SK-N-SH (cell line): ENCODE results near the gene UFSP2. TPM values are rescaled to one million over a fixed set of nuclear protein-coding genes. Genes with fewer than 3 reads are reported as not detected.

Source experiments
- CTCF ChIA-PET: fragments of 300-600, 350-600 bp; formaldehyde crosslinking; extraction: SDS; loops from one replicate; lab custom pipeline; 2021; lab: Yijun Ruan, JAX
- POLR2A ChIA-PET: fragments of 350-600 bp; sonication (Branson Sonifier 250); formaldehyde crosslinking; extraction: SDS; loops from one replicate; lab custom pipeline; 2020; ENCODE audit warnings: antibody characterized with exemption, inconsistent platforms; lab: Yijun Ruan, JAX
- DNase-seq: peaks from one replicate; pipeline ENCODE4 v3.0.0; 2012
- H2AFZ ChIP-seq: fragments of 200-600 bp; sonication (generic); 2 replicates; pipeline ENCODE4 v1.8.1; 2016; ENCODE audit warnings: antibody characterized with exemption, mild to moderate bottlenecking, low read depth
- H3F3A ChIP-seq: fragments of 200-600 bp; sonication (generic); replicated peaks from 2 replicates; pipeline ENCODE3; 2016; ENCODE audit warnings: antibody characterized with exemption, mild to moderate bottlenecking; ENCODE audit not compliant: insufficient read depth
- H3K27ac ChIP-seq, 2 experiments: fragments of 200-500 bp in 1 of 2; fragments of 200-600 bp in 1 of 2; sonication (Bioruptor generic) in 1 of 2; sonication (generic), shearing (Covaris generic) in 1 of 2; 2 replicates each; pipeline versions ENCODE4 v1.5.1 to v1.6.1; 2014 to 2016; ENCODE audit warnings: low read depth in 2 of 2, inconsistent platforms in 1 of 2, low read length in 1 of 2, mild to moderate bottlenecking in 1 of 2, mixed read lengths in 1 of 2
- H3K27me3 ChIP-seq: fragments of 200-600 bp; sonication (generic), shearing (Covaris generic); 2 replicates; pipeline ENCODE4 v1.6.1; 2016; ENCODE audit warnings: mixed run types; ENCODE audit not compliant: insufficient read depth
- H3K36me3 ChIP-seq, 2 experiments: fragments of 200-500 bp in 1 of 2; fragments of 200-600 bp in 1 of 2; sonication (Bioruptor generic) in 1 of 2; sonication (generic) in 1 of 2; replicated peaks in 1 of 2; 2 replicates each; pipeline versions ENCODE3 to v1.5.1; 2014 to 2016; ENCODE audit warnings: low read length in 1 of 2, mild to moderate bottlenecking in 1 of 2; ENCODE audit not compliant: insufficient read depth in 2 of 2, control insufficient read depth in 1 of 2
- H3K4me1 ChIP-seq, 2 experiments: fragments of 200-500 bp in 1 of 2; fragments of 200-600 bp in 1 of 2; sonication (Bioruptor generic) in 1 of 2; sonication (generic), shearing (Covaris generic) in 1 of 2; 2 replicates each; pipeline versions ENCODE4 v1.5.1 to v1.6.1; 2014 to 2016; ENCODE audit warnings: low read depth in 1 of 2, low read length in 1 of 2, mixed run types in 1 of 2; ENCODE audit not compliant: insufficient read depth in 2 of 2, control insufficient read depth in 1 of 2
- H3K4me2 ChIP-seq: fragments of 200-600 bp; sonication (generic), shearing (Covaris generic); 2 replicates; pipeline ENCODE4 v1.6.1; 2017; ENCODE audit warnings: mixed run types
- H3K4me3 ChIP-seq, 2 experiments: fragments of 200-500 bp in 1 of 2; fragments of 200-600 bp in 1 of 2; sonication (Bioruptor generic) in 1 of 2; sonication (generic), shearing (Covaris generic) in 1 of 2; 2 replicates each; pipeline versions ENCODE4 v1.5.1 to v1.8.1; 2014 to 2016; ENCODE audit warnings: low read depth in 2 of 2, inconsistent platforms in 1 of 2, low read length in 1 of 2, mild to moderate bottlenecking in 1 of 2, mixed read lengths in 1 of 2, moderate library complexity in 1 of 2
- H3K79me2 ChIP-seq: fragments of 200-600 bp; sonication (generic); 2 replicates; pipeline ENCODE4 v1.8.1; 2017; ENCODE audit warnings: mild to moderate bottlenecking; ENCODE audit not compliant: insufficient read depth
- H3K9ac ChIP-seq: fragments of 200-600 bp; sonication (generic); 2 replicates; pipeline ENCODE4 v1.6.1; 2017; ENCODE audit warnings: mixed run types
- H3K9me2 ChIP-seq: fragments of 200-600 bp; sonication (generic); 2 replicates; pipeline ENCODE4 v1.6.1; 2017; ENCODE audit warnings: mixed run types
- H3K9me3 ChIP-seq: fragments of 200-600 bp; sonication (generic); 2 replicates; pipeline ENCODE4 v1.6.1; 2017; ENCODE audit warnings: mixed run types, mild to moderate bottlenecking, moderate library complexity
- H4K20me1 ChIP-seq: fragments of 200-600 bp; sonication (generic); 2 replicates; pipeline ENCODE4 v1.6.1; 2017; ENCODE audit warnings: mild to moderate bottlenecking, mixed run types; ENCODE audit not compliant: insufficient read depth
- EP300 ChIP-seq, 2 experiments: IDR thresholded peaks; 2 replicates each; pipeline versions ENCODE4 v1.4.0 to v1.6.1; 2012; ENCODE audit warnings: borderline replicate concordance in 1 of 2, low read depth in 1 of 2, low read length in 1 of 2
- FOXM1 ChIP-seq: IDR thresholded peaks from 2 replicates; pipeline ENCODE4 v1.4.0; 2012; ENCODE audit warnings: low read depth, mild to moderate bottlenecking
- MXI1 ChIP-seq: IDR thresholded peaks from 2 replicates; pipeline ENCODE4 v1.6.1; 2012; ENCODE audit warnings: mild to moderate bottlenecking, low read depth, low read length, improper control_type of control experiment
- NFIC ChIP-seq: IDR thresholded peaks from 2 replicates; pipeline ENCODE4 v1.4.0; 2012; ENCODE audit warnings: borderline replicate concordance
- RCOR1 ChIP-seq: fragments of 150-350 bp; IDR thresholded peaks from 2 replicates; pipeline ENCODE4 v1.6.1; 2017; ENCODE audit warnings: antibody characterized with exemption, low read length
- RXRA ChIP-seq: IDR thresholded peaks from 2 replicates; pipeline ENCODE4 v1.4.0; 2012; ENCODE audit warnings: low read depth, mild to moderate bottlenecking, borderline replicate concordance
- TCF12 ChIP-seq: IDR thresholded peaks from 2 replicates; pipeline ENCODE4 v1.4.0; 2012
- TEAD4 ChIP-seq: IDR thresholded peaks from 2 replicates; pipeline ENCODE4 v1.4.0; 2012; ENCODE audit warnings: mild to moderate bottlenecking, borderline replicate concordance; ENCODE audit not compliant: insufficient read depth
- YY1 ChIP-seq: IDR thresholded peaks from 2 replicates; pipeline ENCODE4 v1.4.0; 2012; ENCODE audit warnings: low read depth, mild to moderate bottlenecking
- WGBS: methylation state at CpG from one replicate; pipeline ENCODE4 v1.1.6; 2017; ENCODE audit warnings: low lambda C conversion rate; 5-methylcytosine and 5-hydroxymethylcytosine counted together
- polyA plus RNA-seq, 3 experiments: library from polyadenylated mRNA; depleted of rRNA; stranded (reverse); fragments of >200 nt; gene quantifications; 2 replicates each; pipeline ENCODE4 v1.2.3, GENCODE V29; 2012
- TF ChIP-seq, protein P1 (sequence below): fragments of 200-600 bp; sonication (generic); IDR thresholded peaks from 2 replicates; pipeline ENCODE4 v1.6.1; 2017; ENCODE audit warnings: antibody characterized with exemption, mild to moderate bottlenecking, moderate library complexity
- TF ChIP-seq, protein P2 (sequence below): fragments of 150-350 bp; IDR thresholded peaks from 2 replicates; pipeline ENCODE4 v1.6.1; 2016; ENCODE audit warnings: mild to moderate bottlenecking, low read depth, low read length
- TF ChIP-seq, protein P3 (sequence below): fragments of 150-350 bp; IDR thresholded peaks from 2 replicates; pipeline ENCODE4 v1.6.1; 2017; ENCODE audit warnings: antibody characterized with exemption, low read length, low read depth, borderline replicate concordance
- TF ChIP-seq, protein P4 (sequence below): IDR thresholded peaks from 2 replicates; pipeline ENCODE4 v1.4.0; 2012; ENCODE audit warnings: low read depth

Gene UFSP2
- polyA plus RNA-seq, 1 of the 3 experiments (the other 2 are of a cell fraction): 15.5 TPM

- TF ChIP-seq EP300 (IDR thresholded peaks at IDR 0.05; ENCODE audit: borderline replicate concordance in 1 of 2, low read depth in 1 of 2, low read length in 1 of 2): no peak
Measured at GRCh38 chr4:185390941-185391340, 34.8 kb downstream of the UFSP2 start (continued).

GRCh38 chr4:185387957-185388356 lies 37.8 kb downstream of the UFSP2 start:
- Histone ChIP-seq H3K9me2 (no peaks in the 10 kb centered on the region), H3K4me3 (no peak overlapping the region), H3K4me1 (peaks cover 3 to 7% of the 10 kb centered on the region in 2 experiments; a peak in 1 of 4 replicates), H2AFZ (no peak overlapping the region), H3K9ac (no peak overlapping the region), H3K27me3 (no peaks in the 10 kb centered on the region), H4K20me1 (no peaks in the 10 kb centered on the region), H3K9me3 (no peaks in the 10 kb centered on the region), H3K36me3 (no peaks in the 10 kb centered on the region), H3K27ac (no peak overlapping the region), H3K4me2 (no peak overlapping the region), H3F3A (no peaks in the 10 kb centered on the region), H3K79me2 (no peaks in the 10 kb centered on the region)
- TF ChIP-seq TCF12 (no peak), TEAD4 (no peak), YY1 (no peak), RXRA (no peak), FOXM1 (no peak), RCOR1 (no peak), NFIC (no peak), EP300 (IDR thresholded peaks at IDR 0.05; ENCODE audit: borderline replicate concordance in 1 of 2, low read depth in 1 of 2, low read length in 1 of 2) (no peak), MXI1 (no peak)
- TF ChIP-seq, protein P1, sequence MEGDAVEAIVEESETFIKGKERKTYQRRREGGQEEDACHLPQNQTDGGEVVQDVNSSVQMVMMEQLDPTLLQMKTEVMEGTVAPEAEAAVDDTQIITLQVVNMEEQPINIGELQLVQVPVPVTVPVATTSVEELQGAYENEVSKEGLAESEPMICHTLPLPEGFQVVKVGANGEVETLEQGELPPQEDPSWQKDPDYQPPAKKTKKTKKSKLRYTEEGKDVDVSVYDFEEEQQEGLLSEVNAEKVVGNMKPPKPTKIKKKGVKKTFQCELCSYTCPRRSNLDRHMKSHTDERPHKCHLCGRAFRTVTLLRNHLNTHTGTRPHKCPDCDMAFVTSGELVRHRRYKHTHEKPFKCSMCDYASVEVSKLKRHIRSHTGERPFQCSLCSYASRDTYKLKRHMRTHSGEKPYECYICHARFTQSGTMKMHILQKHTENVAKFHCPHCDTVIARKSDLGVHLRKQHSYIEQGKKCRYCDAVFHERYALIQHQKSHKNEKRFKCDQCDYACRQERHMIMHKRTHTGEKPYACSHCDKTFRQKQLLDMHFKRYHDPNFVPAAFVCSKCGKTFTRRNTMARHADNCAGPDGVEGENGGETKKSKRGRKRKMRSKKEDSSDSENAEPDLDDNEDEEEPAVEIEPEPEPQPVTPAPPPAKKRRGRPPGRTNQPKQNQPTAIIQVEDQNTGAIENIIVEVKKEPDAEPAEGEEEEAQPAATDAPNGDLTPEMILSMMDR: no peak
- TF ChIP-seq, protein P2, sequence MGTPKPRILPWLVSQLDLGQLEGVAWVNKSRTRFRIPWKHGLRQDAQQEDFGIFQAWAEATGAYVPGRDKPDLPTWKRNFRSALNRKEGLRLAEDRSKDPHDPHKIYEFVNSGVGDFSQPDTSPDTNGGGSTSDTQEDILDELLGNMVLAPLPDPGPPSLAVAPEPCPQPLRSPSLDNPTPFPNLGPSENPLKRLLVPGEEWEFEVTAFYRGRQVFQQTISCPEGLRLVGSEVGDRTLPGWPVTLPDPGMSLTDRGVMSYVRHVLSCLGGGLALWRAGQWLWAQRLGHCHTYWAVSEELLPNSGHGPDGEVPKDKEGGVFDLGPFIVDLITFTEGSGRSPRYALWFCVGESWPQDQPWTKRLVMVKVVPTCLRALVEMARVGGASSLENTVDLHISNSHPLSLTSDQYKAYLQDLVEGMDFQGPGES: no peak
- TF ChIP-seq, protein P3, sequence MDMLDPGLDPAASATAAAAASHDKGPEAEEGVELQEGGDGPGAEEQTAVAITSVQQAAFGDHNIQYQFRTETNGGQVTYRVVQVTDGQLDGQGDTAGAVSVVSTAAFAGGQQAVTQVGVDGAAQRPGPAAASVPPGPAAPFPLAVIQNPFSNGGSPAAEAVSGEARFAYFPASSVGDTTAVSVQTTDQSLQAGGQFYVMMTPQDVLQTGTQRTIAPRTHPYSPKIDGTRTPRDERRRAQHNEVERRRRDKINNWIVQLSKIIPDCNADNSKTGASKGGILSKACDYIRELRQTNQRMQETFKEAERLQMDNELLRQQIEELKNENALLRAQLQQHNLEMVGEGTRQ: no peak
- TF ChIP-seq, protein P4, sequence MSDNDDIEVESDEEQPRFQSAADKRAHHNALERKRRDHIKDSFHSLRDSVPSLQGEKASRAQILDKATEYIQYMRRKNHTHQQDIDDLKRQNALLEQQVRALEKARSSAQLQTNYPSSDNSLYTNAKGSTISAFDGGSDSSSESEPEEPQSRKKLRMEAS: no peak
- CTCF ChIA-PET: no interaction called here
- DNase-seq: no peak
- WGBS: 97% methylated on average over 12 of the region's 12 CpGs
- POLR2A ChIA-PET: interaction anchor here (0.6 kb wide), 1 partner anchor 42 kb away, joined by 4 read pairs; no protein-coding TSS in a partner anchor
